Activated naive CD4-positive, alpha-beta T cell treated with Interleukin-2 at 50 U/mL for 16 hours (primary cell): ENCODE results near the gene LYRM2.
"Not testable (repeated sequence)": the region's sequence is repeated elsewhere in the genome, so short reads cannot be mapped to it uniquely, and the experiment has no call there.

ENCODE experiments used
- DNase-seq: peaks from one replicate; pipeline ENCODE4 v3.0.0-alpha.2; 2020

LYRM2 gene

DNA sequence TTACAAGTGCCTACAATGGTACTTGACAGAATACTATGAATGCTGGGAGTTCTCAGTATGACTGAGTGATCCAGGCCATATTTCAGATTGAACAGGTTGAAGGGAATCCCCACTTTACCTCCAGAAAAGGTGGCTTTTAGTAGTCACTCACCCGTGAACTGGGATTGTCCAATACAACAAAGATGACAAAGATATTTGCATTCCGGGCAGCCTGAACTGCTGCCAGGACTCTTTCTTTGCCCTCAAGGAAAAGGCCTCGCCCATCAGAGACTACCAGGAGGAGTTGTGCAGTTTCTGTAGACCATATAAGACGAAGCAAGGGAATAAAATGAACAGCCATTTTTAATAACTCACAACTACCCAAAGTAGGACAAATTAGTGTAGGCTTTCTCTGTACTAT is 6.3 kb upstream of the LYRM2 start:
- no peak for DNase-seq

DNA sequence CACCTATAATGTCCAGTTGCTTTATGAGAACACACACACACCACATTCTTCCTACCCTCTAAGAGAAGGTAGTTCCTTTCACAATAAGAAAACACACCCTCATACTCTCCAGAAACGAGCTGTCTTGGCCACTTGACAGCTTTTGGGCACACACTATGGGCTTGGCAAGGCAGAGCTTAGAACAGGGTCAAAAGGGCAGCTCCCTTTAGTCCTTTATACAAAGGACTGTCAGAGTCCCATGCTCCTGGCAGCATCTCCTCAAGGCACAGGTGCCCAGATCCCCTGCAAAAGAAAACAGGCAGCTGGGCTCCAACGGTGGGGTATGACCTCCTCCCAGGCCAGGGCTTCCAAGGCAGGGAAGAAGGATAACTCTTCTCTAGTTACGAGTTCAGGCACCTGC is 4.9 kb upstream of the LYRM2 start:
- DNase-seq: no peak

DNA sequence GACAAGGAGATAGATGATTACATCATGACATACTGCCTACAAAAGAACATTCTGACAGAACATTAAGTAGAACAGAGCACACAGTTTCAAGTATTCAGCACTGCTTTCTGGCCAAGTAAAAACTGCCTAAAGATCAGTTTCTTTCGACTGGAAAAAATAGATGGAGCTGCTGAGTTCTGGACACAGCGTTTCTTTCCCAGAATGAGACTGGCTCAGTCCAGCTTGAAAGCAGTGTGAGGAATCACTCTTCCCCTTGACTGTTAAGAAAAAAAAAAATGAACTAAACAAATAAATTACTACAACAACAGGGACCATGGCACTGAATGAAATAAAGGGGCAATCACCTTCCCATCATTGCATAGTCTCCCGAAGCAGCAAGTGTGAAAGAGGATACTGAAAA is 4.4 kb upstream of the LYRM2 start:
- no peak for DNase-seq

DNA sequence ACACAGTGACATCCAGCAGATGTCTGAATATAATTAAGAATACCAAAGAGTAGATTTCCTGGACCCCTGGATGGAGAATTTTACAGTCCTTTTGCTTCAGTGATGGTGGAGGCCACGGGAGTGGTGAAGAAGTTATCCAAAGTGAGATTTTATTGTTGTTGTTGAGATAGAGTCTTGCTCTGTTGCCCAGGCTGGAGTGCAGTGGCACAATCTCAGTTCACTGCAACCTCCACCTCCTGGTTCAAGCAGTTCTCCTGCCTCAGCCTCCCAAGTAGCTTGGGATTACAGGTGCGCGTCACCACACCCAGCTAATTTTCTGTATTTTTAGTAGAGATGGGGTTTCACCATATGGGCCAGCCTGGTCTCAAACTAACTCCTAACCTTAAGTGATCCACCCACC is 3.0 kb upstream of the LYRM2 start:
- DNase-seq: not testable (repeated sequence)

DNA sequence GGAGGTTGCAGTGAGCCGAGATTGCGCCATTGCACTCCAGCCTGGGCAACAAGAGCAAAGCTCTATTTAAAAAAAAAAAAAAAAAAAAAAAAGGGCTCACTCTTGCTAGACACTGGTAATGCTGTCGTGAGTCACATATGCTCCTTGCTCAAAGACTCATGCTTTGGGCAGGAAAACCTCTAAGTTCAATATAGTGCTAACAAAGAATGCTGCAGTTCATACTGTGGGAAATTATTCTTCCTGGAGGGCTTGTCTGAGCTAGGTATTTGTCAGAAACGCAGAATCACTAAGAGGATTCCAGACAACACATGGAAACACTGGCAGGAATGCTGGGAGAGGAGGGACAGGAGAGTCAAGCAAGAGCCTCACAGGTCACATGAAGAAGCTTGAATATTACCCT is 2.3 kb upstream of the LYRM2 start:
- DNase-seq: no peak

DNA sequence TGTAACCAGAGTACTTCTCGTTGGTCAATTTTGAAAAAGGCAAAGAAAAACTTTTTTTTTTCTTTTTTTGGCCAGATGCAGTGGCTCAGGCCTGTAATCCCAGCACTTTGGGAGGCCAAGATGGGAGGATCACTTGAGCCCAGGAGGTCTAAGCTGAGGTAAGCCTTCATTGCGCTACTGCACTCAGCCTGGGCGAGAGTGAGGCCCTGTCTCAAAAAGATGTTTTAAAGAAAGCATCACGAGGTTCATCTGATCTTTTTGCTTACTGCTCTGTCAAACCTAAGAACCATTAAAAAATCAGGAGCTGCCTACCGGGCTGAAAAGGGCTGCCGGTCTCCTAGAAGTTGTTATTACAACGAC is 607 bp downstream of the LYRM2 start:
- no peak for DNase-seq

DNA sequence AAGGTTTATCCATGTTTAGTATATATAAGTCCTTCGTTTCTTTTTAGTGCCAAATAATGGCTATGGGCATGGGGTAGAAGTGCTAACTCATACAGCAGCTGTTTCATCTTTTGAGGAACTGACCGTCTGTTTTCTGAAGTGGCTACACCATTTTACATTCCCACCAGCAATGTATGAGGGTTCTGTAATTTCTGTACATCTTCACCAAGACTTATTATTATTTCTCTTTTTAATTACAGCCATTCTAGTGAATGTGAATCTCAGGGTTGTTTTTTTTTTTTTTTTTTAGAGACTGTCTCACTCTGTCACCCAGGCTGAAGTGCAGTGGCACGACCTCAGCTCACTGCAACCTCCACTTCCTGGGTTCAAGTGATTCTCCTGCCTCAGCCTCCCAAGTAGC is 2.1 kb downstream of the LYRM2 start:
- DNase-seq: not testable (repeated sequence)

DNA sequence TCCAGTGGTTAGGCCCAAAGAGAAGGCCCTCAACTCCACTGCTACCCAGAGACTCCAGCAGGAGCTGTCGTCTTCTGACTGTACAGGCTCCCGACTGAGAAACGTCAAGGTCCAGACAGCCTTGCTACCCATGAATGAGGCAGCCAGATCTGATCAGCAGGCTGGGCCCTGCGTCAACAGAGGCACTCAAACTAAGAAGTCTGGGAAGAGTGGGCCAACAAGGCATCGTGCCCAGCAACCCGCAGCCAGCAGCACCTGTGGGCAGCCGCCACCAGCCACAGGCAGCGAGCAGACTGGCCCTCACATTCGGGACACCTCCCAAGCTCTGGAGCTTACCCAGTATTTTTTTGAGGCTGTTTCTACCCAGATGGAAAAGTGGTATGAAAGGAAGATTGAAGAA is 8.1 kb downstream of the LYRM2 start:
- no peak for DNase-seq

DNA sequence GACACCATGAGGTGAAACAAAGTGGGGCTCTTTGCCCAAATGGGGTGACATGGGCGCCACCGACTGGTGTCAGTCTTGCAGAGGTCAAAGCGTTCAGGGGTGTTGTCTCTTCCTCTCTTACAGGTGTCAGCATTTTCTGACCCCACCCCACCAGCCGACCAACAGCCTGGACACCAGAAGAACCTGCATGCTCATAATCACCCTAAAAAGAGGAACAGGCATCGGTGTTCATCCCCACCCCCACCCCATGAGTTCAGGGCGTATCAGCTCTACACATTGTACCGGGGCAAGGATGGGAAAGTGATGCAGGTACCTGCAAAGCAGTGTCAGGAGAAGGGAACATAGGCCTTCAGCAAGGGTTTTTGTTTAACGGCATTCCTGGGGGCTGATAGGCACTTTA is 14.8 kb downstream of the LYRM2 start:
- DNase-seq: no peak

DNA sequence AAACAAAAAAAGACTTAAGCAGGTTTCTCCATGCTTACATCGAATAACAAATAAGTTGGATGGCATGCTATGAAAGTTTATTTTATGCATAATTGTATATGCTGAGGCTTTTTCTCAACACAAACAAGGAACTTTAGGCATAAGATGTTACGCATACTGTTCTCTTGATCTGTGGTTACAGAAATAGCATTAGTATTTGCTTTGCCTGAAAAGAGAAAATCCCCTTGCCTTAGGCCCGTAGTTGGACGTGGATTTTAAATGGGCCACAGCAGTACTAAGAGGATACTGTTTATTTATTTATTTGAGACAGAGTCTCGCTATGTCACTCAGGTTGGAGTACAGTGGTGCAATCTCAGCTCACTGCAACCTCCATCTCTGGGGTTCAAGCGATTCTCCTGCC is 19.0 kb downstream of the LYRM2 start:
- DNase-seq: no peak

DNA sequence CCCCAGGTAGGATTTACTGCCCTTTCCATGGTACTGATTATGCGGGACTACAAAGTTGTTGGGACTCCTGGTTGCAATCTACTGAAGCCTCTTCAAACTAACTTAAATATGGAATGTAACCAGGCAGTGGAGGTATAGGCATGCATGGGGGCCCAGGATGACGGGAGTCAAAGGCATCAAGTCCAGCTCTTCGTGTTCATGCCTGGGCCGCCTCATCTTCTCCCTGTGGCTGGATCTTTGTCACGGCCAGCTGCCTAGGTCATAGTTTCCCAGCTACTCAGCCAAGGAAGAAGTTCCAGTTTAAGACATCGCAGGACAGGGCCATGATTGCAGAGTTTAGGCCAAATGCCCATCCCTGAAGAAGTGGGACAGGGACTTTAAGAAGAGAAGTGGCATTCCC is 20.5 kb downstream of the LYRM2 start:
- DNase-seq: no peak

DNA sequence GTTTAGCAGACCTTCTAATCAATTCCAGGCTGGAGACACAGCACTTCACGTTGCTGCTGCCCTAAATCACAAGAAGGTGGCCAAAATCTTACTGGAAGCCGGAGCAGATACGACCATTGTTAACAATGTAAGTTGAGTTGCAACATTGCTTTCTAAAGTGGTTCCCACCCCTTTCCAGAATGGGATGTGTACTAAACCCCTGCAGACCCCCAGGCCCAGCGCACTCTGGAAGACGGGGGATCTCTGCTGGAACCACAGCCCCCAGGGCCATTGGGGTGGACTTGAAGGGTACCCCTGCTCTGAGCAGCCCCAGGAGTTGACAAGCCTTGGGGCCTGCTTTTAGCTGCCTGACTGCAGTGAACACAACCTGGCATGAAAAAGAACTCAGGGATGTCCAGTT is 22.0 kb downstream of the LYRM2 start:
- no peak for DNase-seq

DNA sequence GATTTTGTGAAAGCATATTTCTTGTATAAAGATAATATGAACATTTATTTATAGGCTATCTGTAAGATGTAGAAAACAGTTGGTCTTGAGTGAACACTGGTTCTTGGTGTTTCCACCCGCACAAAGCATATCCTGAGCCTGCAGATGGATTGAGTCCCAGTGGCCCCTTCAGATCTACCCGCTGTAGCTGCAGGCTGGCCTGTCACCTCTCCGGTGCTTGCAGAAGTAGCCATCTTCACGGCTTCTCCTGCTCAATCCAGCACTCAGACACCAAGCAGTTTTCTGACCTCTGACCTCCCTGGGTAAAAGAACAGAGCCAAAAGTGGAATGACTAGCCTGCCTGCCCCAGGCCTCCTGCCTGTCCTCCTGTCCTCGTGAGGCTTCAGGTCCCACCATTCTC is 22.7 kb downstream of the LYRM2 start:
- no peak for DNase-seq

DNA sequence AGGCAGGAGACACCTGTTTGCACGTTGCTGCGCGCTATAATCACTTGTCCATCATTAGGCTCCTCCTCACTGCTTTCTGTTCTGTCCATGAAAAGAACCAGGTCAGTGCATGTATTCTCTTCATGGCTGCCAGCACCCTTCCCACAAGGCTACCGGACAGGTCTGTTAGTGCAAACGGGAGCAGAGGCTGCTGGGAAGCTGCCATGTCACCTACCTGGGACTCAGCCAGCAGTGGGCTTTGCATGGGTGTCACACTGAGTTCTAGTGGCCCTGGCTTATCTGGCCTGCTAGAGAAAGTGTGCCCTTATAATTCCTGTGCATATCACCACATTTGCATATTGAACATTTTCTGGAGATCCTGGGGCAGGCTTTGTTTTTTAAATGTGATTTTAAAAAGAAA is 24.8 kb downstream of the LYRM2 start:
- no peak for DNase-seq

DNA sequence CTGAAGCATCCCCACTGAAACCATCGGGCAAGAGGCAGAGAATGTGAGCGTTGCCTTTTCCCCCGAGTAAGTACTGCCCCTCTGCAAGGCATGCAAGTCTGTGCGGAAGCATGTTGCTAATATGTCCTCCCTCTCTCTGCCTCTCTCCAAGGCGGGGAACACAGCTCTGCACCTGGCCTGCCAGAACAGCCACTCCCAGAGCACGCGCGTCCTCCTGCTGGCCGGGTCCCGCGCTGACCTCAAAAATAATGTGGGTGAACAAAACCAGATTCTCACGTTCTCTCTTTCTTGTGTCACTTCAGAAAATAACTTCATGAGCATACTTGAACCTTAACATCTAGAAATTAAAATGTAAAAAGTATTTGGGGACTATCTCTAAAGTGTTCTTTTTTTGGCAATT is 26.4 kb downstream of the LYRM2 start:
- DNase-seq: no peak

DNA sequence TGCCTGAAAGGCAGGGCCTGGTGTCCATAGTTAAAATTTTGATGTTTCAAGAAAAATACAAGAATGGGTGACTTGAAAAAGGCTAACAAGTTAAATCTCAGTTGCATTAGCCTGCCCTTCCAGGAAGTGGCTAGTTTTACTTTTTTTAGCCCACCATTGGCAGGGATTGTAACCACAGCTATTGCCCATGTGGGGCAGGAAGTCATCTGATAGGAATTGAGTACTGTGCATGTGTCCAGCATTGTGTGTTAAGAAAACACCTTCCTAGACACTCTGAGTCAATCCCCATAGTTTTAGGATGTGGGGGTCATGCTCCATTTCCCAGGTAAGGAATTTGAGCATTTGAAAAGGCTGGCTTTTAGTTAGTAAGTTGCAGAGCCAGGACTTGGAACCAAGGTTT is 26.9 kb downstream of the LYRM2 start:
- no peak for DNase-seq

DNA sequence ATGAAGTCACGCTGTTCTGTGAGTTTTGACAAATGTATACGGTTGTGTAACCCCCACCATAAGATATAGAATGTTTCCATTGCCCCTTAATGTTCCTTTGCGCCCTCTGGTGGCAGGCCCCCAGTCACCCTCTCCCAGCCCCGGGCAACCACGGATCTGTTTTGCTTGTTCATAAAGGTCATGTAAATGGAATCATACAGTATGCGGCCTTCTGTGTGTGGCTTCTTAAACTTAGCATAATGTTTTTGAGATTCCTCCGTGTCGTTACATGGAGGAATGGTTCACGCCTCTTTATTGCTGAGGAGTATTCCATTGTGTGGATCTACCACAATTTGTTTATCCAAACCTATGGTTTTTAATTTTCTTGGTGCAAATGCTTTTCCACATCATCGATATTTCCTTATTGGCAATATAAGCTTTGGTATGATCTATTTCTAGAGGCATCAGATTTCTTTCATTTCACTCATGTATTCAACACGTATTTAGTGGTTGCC is 28.4 kb downstream of the LYRM2 start:
- DNase-seq: peak; percentile 79

DNA sequence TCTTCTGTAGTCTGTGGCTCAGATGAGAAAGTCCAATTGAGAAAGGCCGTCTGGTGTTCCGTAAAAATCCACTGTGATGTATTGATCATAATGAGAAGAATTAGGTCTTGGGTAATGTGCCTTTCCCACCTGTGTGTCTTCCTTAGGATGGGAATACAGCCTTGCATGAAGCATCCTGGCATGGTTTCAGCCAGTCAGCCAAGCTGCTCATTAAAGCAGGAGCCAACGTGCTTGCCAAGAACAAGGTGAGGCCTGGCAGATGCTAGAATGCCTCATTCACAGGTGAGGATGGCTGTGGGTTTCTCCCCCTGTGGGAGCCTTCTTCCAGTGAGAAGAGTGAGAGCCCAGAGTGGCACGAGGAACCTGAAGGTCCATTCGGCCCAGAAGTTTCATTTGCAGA is 32.7 kb downstream of the LYRM2 start:
- no peak for DNase-seq

DNA sequence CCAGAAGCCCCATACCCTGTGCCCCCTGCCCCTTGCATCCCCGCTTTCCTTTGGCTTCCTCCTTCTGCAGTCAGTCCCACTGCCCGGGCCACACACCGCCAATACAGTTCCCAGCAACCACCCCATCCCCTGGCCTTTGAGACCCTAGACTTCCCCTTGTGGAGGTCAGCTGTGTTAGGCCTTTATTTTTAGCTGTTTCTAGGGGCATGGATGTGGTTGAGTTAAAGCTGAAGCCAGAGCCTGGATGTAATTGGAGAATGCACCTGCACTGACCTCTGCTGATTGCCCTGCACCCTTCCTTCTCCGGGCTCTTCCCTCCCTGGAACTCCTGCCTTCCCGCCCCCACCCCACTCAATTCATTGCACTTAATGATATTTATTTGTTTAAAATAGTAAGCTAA is 33.9 kb downstream of the LYRM2 start:
- no peak for DNase-seq

DNA sequence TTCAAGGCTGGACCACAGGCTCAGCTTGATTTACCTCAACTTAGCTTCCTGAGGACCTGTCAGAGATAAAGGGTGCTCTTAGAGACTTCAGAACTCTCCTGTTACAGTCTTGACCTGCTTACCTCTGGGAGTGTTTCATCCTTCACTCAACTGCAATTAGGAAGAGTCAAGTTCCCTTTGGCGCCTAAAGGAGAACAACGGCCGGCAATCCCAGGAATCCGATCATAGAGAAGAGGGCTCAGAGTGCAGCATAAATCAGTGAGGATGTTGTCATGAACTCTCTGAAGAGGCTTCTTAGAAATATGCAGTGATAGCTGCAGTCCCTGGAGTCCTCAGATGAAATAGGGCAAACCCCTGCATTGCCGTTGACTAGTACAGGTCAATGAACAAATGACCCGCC is 36.4 kb downstream of the LYRM2 start:
- no peak for DNase-seq

DNA sequence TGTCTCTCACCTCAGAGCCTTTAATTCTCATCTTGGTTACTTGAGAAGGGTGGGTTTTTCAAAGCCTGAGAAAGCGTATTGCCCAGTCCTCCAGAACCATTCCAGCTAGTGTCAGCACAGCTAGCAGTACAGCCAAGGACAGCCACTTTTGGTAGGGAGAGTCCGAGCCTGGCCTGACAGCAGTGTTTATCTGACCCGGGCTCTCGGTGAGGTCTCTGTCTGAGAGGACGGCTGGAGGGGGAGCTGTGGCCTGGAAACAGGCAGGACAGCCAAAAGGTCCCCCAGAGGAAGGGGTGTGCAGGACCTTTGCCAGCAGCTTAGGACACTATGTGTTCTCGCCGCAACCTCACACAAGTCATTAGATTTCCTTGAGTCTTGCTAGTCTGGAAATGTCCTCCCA is 38.8 kb downstream of the LYRM2 start:
- no peak for DNase-seq

DNA sequence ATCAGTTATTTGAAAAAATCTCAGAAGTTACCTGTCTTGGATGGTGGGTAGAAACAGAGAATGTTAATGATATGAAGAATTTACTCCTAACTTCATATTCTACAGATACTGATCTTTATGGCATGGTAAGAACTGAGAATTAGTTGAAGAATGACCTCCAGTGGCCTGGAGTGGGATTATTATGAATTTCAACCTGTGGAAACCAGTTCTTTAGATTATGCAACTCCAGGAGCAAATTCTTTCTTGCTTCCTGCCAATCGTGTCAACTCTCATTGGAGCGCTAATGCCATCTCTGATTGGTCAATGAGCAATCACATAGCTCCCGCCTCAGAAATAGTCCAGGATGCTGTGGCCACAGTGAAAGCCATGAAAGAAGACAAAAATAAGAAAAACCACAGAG is 40.6 kb downstream of the LYRM2 start:
- DNase-seq: no peak

DNA sequence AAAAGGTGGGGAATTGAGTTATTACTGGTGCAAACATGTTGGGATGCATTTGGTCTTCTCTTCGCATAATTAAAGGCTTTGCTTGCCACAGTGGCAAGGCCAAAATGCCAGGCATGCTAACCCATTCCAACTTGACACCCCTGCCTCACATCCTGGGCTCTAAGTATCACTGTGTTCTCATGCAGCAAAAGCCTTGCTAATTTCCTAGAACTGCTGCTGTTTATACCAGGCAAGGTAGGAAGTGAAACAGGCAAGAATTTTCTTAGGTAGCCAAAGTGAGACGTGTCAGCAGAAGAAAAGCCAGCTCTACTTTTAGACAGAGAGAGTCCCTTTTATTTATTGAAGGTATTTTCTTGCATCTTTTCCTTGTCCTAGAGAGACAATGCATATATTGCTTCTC is 41.2 kb downstream of the LYRM2 start:
- no peak for DNase-seq

DNA sequence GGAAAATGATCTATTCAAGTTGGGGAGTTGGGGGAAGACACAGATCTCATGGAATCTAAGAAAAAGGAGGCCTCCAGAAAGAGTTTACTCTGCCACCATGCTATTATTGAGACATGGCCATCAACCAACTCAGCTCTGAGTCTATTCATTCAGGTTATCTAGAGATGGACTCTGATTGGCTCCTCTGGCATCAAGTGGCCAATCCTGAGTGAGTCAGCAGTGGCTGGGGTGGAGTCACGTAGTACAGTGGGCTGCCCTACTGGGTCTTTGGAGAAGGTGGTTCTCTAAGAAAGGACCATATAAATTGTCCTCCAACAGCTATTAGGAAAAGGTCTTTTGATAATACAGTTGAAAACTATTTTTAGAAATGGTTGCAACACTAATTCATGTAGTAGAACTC is 42.1 kb downstream of the LYRM2 start:
- DNase-seq: no peak

DNA sequence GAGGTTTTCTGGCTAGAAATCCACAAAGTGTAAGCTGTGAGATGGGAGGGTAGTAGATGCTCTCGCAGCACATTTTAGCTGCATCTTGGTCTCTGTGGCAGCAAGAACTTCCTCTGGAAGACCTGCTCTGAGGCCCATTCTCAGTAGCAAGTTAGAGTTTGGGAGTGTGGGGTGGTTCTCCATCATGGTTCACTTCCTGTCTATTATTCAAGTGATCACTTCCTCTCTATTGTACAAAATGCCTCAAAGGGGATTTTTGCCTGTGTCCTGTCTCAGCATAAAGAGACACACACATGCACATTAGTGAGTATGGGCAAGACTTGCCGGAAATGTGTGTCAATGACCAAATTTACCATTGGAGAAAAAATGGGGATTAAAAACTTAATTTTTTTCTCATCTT is 42.5 kb downstream of the LYRM2 start:
- DNase-seq: no peak

DNA sequence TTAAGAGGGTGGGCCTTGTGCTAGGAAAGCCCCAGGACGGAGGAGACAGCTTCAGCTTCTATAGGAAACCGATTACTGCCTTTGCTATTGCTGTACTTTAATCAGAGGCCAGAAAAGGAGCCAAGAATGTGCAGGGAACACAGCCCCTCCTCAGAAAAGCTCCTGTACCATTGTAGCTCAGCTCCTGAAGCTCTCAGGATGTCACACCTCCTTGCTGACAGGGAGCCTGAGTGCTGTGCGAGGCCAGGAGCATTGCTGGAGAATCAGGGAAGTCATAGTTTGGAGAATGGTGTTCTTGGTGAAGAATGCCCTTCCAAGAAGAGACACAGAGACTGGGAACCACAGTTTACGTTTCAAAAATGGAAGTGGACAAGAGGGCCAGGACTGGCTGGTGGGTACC is 46.8 kb downstream of the LYRM2 start:
- DNase-seq: no peak
